Epithelial cell of esophagus (primary cell): ENCODE data around the gene CCDC127.

Experiments
- DNase-seq: peaks from one replicate; pipeline ENCODE4 v3.0.0; 2010; ENCODE audit warnings: low read depth
- H3K4me3 ChIP-seq: 2 replicates; pipeline ENCODE4 v1.5.1; 2011; ENCODE audit warnings: mild to moderate bottlenecking, low read length, control low read depth
- CTCF ChIP-seq: IDR thresholded peaks from 2 replicates; pipeline ENCODE4 v1.5.1; 2011; ENCODE audit warnings: low read depth, mild to moderate bottlenecking, low read length, control low read depth, inconsistent platforms; ENCODE audit not compliant: insufficient read depth; ENCODE audit errors: missing control alignments

The CCDC127 gene

GRCh38 chr5:163841-164240, 54.1 kb downstream of the CCDC127 start:
- no peak for DNase-seq
- no peak overlapping the region for H3K4me3 ChIP-seq
- no peak for TF ChIP-seq CTCF

- no peak for TF ChIP-seq CTCF
- H3K4me3 ChIP-seq = no peak overlapping the region
- no peak for DNase-seq
These were observed 54.7 kb downstream of the CCDC127 start for GRCh38 chr5:163338-163620.

GRCh38 chr5:162565-163337, 55.2 kb downstream of the CCDC127 start:
- TF ChIP-seq CTCF = no peak
- no peak for DNase-seq
- no peak overlapping the region for H3K4me3 ChIP-seq

GRCh38 chr5:162190-162564, 55.8 kb downstream of the CCDC127 start:
- H3K4me3 ChIP-seq = no peak overlapping the region
- no peak for DNase-seq
- TF ChIP-seq CTCF = no peak

GRCh38 chr5:161803-162110, 56.2 kb downstream of the CCDC127 start:
- H3K4me3 ChIP-seq = no peak overlapping the region
- no peak for TF ChIP-seq CTCF
- no peak for DNase-seq

GRCh38 chr5:160921-161802, 56.8 kb downstream of the CCDC127 start:
- no peak for DNase-seq
- H3K4me3 ChIP-seq = no peak overlapping the region
- TF ChIP-seq CTCF = no peak

- TF ChIP-seq CTCF = no peak
- H3K4me3 ChIP-seq = no peak overlapping the region
- DNase-seq = no peak
These were observed 57.8 kb downstream of the CCDC127 start for GRCh38 chr5:160173-160510.
